GM12878 (cell line): Measurements from ENCODE around the gene EIF6. TPM values are rescaled to one million over a fixed set of nuclear protein-coding genes. Genes with fewer than 3 reads are reported as not detected.

Experiments used
- ATAC-seq: fragments of 200-7000 bp; cut with Tn5 transposase; 3 replicates; pipeline ENCODE4 v1.9.1; 2020; ENCODE audit warnings: mild to moderate bottlenecking, moderate library complexity
- BruUV-seq: library from RNA; stranded (reverse); fragments of 400-500 nt; replicated peaks from 2 replicates; lab custom pipeline; 2021; lab: Mats Ljungman, UMichigan
- CTCF ChIA-PET: fragments of 300-600 bp; sonication (Branson Sonifier 250); formaldehyde crosslinking; extraction: SDS; loops from one replicate; lab custom pipeline; 2021; ENCODE audit warnings: inconsistent platforms; lab: Yijun Ruan, JAX
- POLR2A ChIA-PET: fragments of 350-600 bp; formaldehyde crosslinking; extraction: SDS; loops from one replicate; lab custom pipeline; 2021; ENCODE audit warnings: inconsistent platforms; lab: Charles Lee
- RAD21 ChIA-PET: fragments of 300-600 bp; sonication (Branson Sonifier 250); formaldehyde crosslinking; loops from one replicate; lab custom pipeline; 2023; ENCODE audit warnings: antibody characterized with exemption; ENCODE audit not compliant: unreplicated experiment; lab: Charles Lee
- SMC1A ChIA-PET: fragments of 300-600 bp; sonication (Branson Sonifier 250); formaldehyde crosslinking; loops from one replicate; lab custom pipeline; 2023; ENCODE audit not compliant: unreplicated experiment, uncharacterized antibody; lab: Charles Lee
- DNase-seq: peaks from one replicate; pipeline ENCODE4 v3.0.0-alpha.2; 2011; ENCODE audit warnings: low read depth, low spot score
- FAIRE-seq: peaks from 3 replicates; lab custom pipeline; 2011; peaks lifted over from hg19 to GRCh38; lab: Jason Lieb, UNC
- H2AFZ ChIP-seq: 2 replicates; pipeline ENCODE4 v1.6.0; 2011; ENCODE audit warnings: low read depth, low read length, control low read depth; ENCODE audit not compliant: control insufficient read depth
- H3K27ac ChIP-seq: 2 replicates; pipeline ENCODE4 v1.5.1; 2011; ENCODE audit warnings: control low read depth; ENCODE audit not compliant: control insufficient read depth, insufficient read depth
- H3K27me3 ChIP-seq, 2 experiments: replicated peaks in 1 of 2; 2 replicates each; pipeline versions ENCODE4 v1.6.0 to v1.6.1; 2011; ENCODE audit warnings: low read length in 1 of 2; ENCODE audit not compliant: control insufficient read depth in 2 of 2, insufficient read depth in 2 of 2
- H3K36me3 ChIP-seq, 2 experiments: 2 replicates each; pipeline ENCODE4 v1.5.1; 2011; ENCODE audit warnings: low read length in 1 of 2; ENCODE audit not compliant: control insufficient read depth in 2 of 2, insufficient read depth in 2 of 2
- H3K4me1 ChIP-seq: 2 replicates; pipeline ENCODE4 v1.6.1; 2011; ENCODE audit warnings: mild to moderate bottlenecking, low read length, moderate library complexity, mixed read lengths; ENCODE audit not compliant: control insufficient read depth, insufficient read depth
- H3K4me2 ChIP-seq: 2 replicates; pipeline ENCODE4 v1.6.0; 2011; ENCODE audit warnings: control low read depth; ENCODE audit not compliant: control insufficient read depth, insufficient read depth
- H3K4me3 ChIP-seq: fragments of 200-600 bp; sonication (generic); 2 replicates; pipeline ENCODE4 v1.5.1; 2016
- H3K79me2 ChIP-seq: 2 replicates; pipeline ENCODE4 v1.6.0; 2011; ENCODE audit warnings: low read length; ENCODE audit not compliant: control insufficient read depth, insufficient read depth
- H3K9ac ChIP-seq: 2 replicates; pipeline ENCODE4 v1.8.0; 2011; ENCODE audit warnings: low read length, control low read depth, mixed read lengths; ENCODE audit not compliant: control insufficient read depth, insufficient read depth
- H3K9me3 ChIP-seq: replicated peaks from 3 replicates; pipeline ENCODE4 v1.5.1; 2011; ENCODE audit warnings: mild to moderate bottlenecking, low read length; ENCODE audit not compliant: control insufficient read depth, insufficient read depth
- H4K20me1 ChIP-seq: 2 replicates; pipeline ENCODE4 v1.6.0; 2011; ENCODE audit not compliant: control insufficient read depth, insufficient read depth
- BHLHE40 ChIP-seq, 2 experiments: fragments of 450-650 bp in 1 of 2; IDR thresholded peaks; 2 replicates each; pipeline ENCODE4 v1.6.1; 2011 to 2017; ENCODE audit warnings: low read depth in 2 of 2, borderline replicate concordance in 1 of 2, improper control_type of control experiment in 1 of 2, low read length in 1 of 2, mild to moderate bottlenecking in 1 of 2
- FOXM1 ChIP-seq: IDR thresholded peaks from 2 replicates; pipeline ENCODE4 v1.6.1; 2012; ENCODE audit warnings: low read depth, mild to moderate bottlenecking, inconsistent platforms, low read length, moderate library complexity
- NR2F1 ChIP-seq: fragments of 450-650 bp; conservative IDR thresholded peaks from 2 replicates; pipeline ENCODE4 v1.6.1; 2017; ENCODE audit warnings: mild to moderate bottlenecking
- STAT1 ChIP-seq: fragments of 450-650 bp; conservative IDR thresholded peaks from 2 replicates; pipeline ENCODE4 v1.6.1; 2014; ENCODE audit warnings: antibody characterized with exemption, mild to moderate bottlenecking
- SUPT20H ChIP-seq: IDR thresholded peaks from 2 replicates; pipeline ENCODE4 v1.6.1; 2011; ENCODE audit warnings: low read depth, mild to moderate bottlenecking, low read length, moderate library complexity, borderline replicate concordance; ENCODE audit not compliant: control insufficient read depth
- TARDBP ChIP-seq: IDR thresholded peaks from 2 replicates; pipeline ENCODE4 v1.6.1; 2016; ENCODE audit warnings: borderline replicate concordance
- WGBS: methylation state at CpG from one replicate; pipeline ENCODE4 v1.1.6; 2016; ENCODE audit warnings: low lambda C conversion rate; ENCODE audit not compliant: insufficient replicate concordance, insufficient coverage; ENCODE audit errors: missing lambda C conversion rate; 5-methylcytosine and 5-hydroxymethylcytosine counted together
- in situ Hi-C: fragments of 300-500 bp; cut with MboI; formaldehyde crosslinking; loops from 9 replicates; pipeline ENCODE4 v1.14.3; 2018; ENCODE audit warnings: mixed read lengths
- intact Hi-C: fragments of 100-400 bp; cut with micrococcal nuclease; formaldehyde crosslinking; loops from one replicate; pipeline ENCODE4 v1.14.2; 2022; ENCODE audit not compliant: unreplicated experiment
- polyA plus RNA-seq, 11 experiments: library from polyadenylated mRNA; depleted of rRNA in 4 of 11; unstranded in 6 of 11; stranded (reverse) in 5 of 11; fragments of >200 nt; fragmentation: Nextera tagmentation in 4 of 11; fragmentation: Illumina TruSeq in 1 of 11; extraction: Ambion mirVana in 4 of 11; extraction: Trizol in 1 of 11; gene quantifications; 1 replicate in 1 of 11; 2 replicates in 10 of 11; pipeline versions ENCODE4 v1.2.1 to v1.2.3, GENCODE V29; 2011 to 2016; ENCODE audit warnings: inconsistent platforms in 2 of 11, missing spikeins in 2 of 11, low read depth in 1 of 11
- total RNA-seq, 4 experiments: library from RNA; depleted of rRNA in 3 of 4; stranded (reverse); fragments of >200 nt in 3 of 4; fragmentation: Illumina TruSeq in 1 of 4; extraction: Trizol in 1 of 4; gene quantifications; 2 replicates each; pipeline versions ENCODE4 v1.2.1 to v1.2.3, GENCODE V29; 2013 to 2021

The EIF6 gene
- total and polyA plus RNA-seq, 10 of the 15 experiments (the other 5 are each of a cell fraction or from before 2014, with no cell fraction given): 127 to 607 (median 197) TPM

DNA sequence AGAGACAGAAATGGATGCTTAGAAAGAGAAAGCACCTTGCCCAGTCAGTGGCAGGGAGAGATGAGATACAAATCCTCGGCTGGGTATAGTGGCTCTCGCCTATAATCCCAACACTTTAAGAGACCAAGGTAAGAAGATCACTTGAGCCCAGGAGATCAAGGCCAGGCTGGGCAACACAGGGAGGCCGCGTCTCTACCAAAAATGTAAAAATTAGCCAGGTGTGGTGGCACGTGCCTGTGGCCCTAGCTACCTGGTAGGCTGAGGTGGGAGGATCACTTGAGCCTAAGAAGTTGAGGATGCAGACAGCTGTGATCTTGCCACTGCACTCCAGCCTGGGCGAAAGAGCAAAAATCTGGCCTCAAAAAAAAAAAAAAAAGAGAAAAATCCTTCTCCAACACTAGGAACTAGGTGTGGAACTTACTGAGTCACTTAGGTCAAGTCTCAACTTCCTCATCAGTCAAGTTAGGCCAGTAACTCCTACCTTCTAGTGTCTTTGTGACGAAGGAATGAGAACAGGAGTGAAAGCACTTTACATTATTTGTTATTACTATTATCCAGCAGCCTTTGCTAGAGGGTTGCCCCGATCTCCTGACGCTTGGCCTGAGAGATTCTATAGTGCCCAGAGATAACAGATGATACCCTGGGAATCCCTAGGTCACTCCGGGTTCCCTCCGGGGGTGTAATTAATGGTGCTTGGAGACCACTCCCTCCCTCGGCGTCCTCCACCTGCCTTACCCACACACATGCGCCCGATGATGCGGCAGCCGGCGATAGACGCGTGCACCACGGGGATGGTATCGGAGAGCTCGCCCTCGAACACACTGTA, 918 bp downstream of the EIF6 start:
- POLR2A ChIA-PET: interaction anchor here (0.6 to 0.7 kb wide), 2 partner anchors 1491 to 1591 kb away, joined by 3 read pairs; no protein-coding TSS in a partner anchor
- ATAC-seq: peak; percentile 14

DNA sequence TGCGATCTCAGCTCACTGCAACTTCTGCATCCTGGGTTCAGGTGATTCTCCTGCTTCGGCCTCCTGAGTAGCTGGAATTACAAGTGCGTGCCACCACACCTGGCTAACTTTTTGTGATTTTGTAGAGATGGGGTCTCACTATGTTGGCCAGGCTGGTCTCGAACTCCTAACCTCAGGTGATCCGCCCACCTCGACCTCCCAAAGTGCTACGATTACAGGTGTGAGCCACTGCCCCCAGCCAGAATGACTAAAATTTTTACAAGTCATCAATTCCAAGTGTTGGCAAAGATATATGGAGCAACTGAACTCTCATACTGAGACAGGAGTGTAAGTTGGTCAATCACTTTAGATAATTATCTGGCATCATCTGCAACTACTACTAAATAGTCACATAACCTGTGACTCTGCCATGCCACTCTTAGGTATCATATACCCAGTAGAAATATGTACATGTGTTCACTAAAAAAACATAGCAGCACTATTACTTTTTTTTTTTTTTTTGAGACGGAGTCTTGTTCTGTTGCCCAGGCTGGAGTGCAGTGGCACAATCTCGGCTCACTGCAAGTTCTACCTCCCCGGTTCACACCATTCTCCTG, 3.0 kb downstream of the EIF6 start:
- no peaks in the 10 kb centered on the region for H3K9me3 ChIP-seq
- no peak overlapping the region for H3K4me2 ChIP-seq
- intact Hi-C loops: no loop called here
- 95% methylated on average over 9 of the region's 10 CpGs for WGBS
- no peak overlapping the region for H2AFZ ChIP-seq
- no peaks in the 10 kb centered on the region for H3K27me3 ChIP-seq
- no peak overlapping the region for H3K27ac ChIP-seq
- CTCF ChIA-PET: interaction anchor here (3.4 kb wide), 1 partner anchor 21 kb away, joined by 14 read pairs; no protein-coding TSS in a partner anchor
- RAD21 ChIA-PET: no interaction called here
- no peak for DNase-seq
- SMC1A ChIA-PET: interaction anchor here (0.7 kb wide), 1 partner anchor 61 kb away, joined by 3 read pairs; no protein-coding TSS in a partner anchor
- H3K36me3 ChIP-seq: peaks cover 11 to 18% of the 10 kb centered on the region in 2 experiments
- H3K79me2 ChIP-seq: peaks cover 30% of the 10 kb centered on the region
- no peak for FAIRE-seq
- no peak for TF ChIP-seq NR2F1
- TF ChIP-seq SUPT20H: no peak
- TF ChIP-seq FOXM1: no peak
- TF ChIP-seq TARDBP: no peak
- TF ChIP-seq, all 136 proteins: peak for 0
- Histone ChIP-seq H3K9ac (no peak overlapping the region), H4K20me1 (peaks cover 6% of the 10 kb centered on the region; the same call in 1 of the 2 replicates), H3K4me1 (peaks cover 5% of the 10 kb centered on the region), H3K4me3 (no peak overlapping the region)
- BruUV-seq: no TSS peak
- ATAC-seq: no peak
- POLR2A ChIA-PET: interaction anchor here (1.1 kb wide), 1 partner anchor 20 kb away, joined by 3 read pairs; no protein-coding TSS in a partner anchor
- in situ Hi-C loops: no loop called here

More for the DNA sequence above, 918 bp downstream of the EIF6 start:
- in situ Hi-C loops: no loop called here
- ChIA-PET CTCF (interaction anchor here (0.6 to 3.4 kb wide), 5 partner anchors 11 to 187 kb away, joined by 3 to 14 read pairs (median 3); no protein-coding TSS in a partner anchor), SMC1A (interaction anchor here (1.6 kb wide), 1 partner anchor 137 kb away, joined by 6 read pairs; the partner anchor contains the start of gene EDEM2), RAD21 (interaction anchor here (0.7 to 1.4 kb wide), 4 partner anchors 18 to 138 kb away, joined by 3 to 8 read pairs (median 4); no protein-coding TSS in a partner anchor)
- intact Hi-C loops: no loop called here
- TSS peak; percentile 80 for BruUV-seq
- Histone ChIP-seq H3K4me1 (peaks cover 3% of the 10 kb centered on the region; the same call in 1 of the 2 replicates), H2AFZ (peak overlapping the region; percentile 96; the same call in 1 of the 2 replicates), H3K4me3 (peak overlapping the region; percentile 100), H3K4me2 (peak overlapping the region; percentile 66), H4K20me1 (peaks cover 6% of the 10 kb centered on the region; the same call in 1 of the 2 replicates), H3K9me3 (no peaks in the 10 kb centered on the region), H3K27me3 (no peaks in the 10 kb centered on the region), H3K79me2 (peaks cover 24% of the 10 kb centered on the region), H3K36me3 (peaks cover 11 to 15% of the 10 kb centered on the region in 2 experiments), H3K27ac (peak overlapping the region; percentile 49), H3K9ac (peak overlapping the region; percentile 84)
- DNase-seq: no peak
- FAIRE-seq: peak; percentile 56
- TF ChIP-seq STAT1 (no peak), BHLHE40 (IDR thresholded peaks at IDR 0.05; ENCODE audit: borderline replicate concordance in 1 of 2, low read depth in 2 of 2, low read length in 1 of 2) (peak; percentile 14 to 78; a peak in 2 of 4 replicates)
- WGBS: 12% methylated on average over 24 of the region's 24 CpGs
